RPMI7951 (cell line): ENCODE results near the gene GASK1B. TPM values are rescaled to one million over a fixed set of nuclear protein-coding genes. Genes with fewer than 3 reads are reported as not detected.

Experiments
- DNase-seq: peaks from one replicate; pipeline ENCODE4 v3.0.0-alpha.2; 2012; ENCODE audit warnings: low read depth
- total RNA-seq: library from RNA; depleted of rRNA; stranded (reverse); fragments of >200 nt; shearing (Covaris generic); gene quantifications from 2 replicates; pipeline ENCODE4 v1.2.3, GENCODE V29; 2014

The GASK1B gene
- total RNA-seq, 1 experiment from 2014 or later, result 1.2 TPM

DNA sequence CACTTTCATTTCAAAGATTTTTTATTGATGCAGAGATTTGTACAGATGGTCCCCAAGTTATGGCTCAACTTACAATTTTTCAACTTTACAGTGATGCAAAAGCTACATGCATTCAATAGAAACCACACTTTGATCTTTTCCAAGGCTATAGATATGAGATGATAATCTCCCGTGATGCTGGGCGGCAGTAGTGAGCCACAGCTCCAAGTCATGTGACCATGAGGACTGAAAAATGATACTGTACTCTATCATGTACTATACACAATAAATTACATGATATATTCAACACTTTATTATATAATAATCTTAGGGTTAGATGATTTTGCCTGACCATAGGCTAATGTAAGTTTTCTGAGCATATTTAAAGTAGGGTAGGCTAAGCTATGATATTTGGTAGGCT is 14.0 kb upstream of the GASK1B start:
- DNase-seq, result no peak

GRCh38 chr4:158182736-158183135 is 9.9 kb upstream of the GASK1B start:
- peak; percentile 84 for DNase-seq

GRCh38 chr4:158181906-158182305 is 9.1 kb upstream of the GASK1B start:
- DNase-seq, result peak; percentile 58

DNA sequence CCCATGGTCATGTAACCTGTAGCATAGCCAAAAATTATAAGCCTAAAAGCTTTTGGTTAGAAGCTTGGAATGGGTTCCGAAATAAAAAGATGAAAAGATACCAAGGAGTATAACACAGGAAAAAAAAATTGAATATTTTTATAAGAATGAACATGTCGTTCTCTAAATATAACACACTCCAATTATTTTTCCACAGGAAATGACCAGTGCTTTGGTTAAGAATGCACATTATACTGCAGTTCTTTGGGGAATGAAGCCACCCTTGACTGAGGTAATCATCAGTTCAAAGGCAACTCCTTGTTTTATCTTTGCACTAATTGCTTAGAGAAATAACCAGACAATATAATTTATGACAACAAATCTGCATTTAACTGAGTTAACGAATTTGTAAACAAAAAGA is 6.6 kb upstream of the GASK1B start:
- DNase-seq, result no peak

DNA sequence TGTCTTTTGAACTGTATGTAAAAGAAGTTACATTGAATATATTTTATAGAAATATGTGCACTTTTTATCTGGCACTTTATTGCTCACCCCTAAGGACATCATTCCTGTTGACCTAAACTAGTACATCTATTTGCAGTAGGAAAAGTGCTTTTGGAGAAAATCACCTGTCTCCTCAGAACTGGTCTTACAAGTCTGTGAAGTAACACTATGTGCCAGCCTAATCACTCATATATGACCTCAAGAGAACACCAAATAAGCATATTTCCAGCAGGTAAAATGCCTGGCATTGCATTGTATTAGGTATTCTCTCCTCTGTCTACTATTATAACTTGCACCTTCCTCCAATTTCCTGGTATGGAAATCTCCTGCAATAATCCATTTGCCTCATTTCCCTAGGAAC is 4.0 kb upstream of the GASK1B start:
- no peak for DNase-seq

DNA sequence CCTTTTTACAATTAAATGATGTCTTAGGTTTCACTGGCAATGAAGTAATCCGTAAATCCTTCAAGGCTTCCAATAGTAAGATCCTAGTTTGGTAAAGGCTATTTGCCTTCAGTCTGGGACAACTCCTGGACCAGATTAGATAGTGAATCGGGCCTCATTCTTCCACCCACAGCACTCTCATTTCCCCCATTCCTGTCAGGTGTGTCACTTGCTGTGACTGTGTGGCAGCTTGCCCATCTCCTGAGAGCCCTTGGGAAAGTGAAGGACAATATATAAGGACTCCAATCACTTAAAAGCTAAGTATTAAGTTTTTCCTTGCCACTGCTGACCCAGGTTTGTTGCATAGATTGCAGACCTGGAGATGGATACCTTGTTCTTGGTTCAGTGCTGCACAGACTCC is 3.3 kb upstream of the GASK1B start:
- DNase-seq, result peak; percentile 16

DNA sequence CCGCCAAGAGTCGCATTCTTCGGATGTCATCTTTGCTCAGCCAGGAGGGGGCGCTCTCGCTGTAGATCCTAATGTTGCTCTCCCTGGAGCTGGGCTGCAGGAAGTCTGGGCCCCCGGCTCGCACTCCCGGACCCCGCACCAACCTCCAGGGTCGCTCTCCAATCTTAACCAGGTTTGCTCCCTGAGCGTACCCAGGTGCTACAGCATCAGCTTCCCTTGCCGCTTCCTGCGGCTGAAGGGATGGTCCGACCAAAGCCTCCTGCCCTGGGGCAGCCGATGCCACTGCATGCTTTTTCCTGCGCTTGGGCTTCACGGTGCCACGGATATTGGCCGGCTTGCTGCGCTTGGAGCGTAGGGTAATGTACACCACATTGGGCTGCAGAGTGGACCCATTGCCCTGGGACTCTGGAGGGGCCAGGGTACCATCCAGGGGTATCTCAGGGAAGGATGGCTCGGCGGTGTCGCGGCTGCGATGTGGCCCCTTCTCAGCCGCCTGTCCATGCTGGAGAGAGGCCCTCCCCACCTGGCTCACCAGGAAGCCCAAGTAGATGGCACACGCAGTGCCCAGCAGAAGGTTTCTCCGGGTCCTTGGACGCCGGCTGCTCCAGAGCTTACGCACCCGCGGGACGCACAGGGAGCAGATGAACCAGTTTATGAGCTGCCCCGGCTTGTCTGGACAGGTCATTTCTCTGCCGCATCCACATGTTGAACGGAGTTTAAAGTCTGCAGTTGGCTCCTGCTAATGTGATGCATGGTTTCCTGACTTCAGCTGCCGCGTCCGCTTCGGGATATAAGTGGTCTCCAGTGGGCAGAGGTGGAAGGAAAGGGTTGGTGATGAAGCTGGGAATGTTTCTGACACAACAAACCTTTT is 1.9 kb downstream of the GASK1B start:
- DNase-seq, result peak; percentile 15

GRCh38 chr4:158169931-158170690 is 2.7 kb downstream of the GASK1B start:
- DNase-seq, result peak; percentile 20

GRCh38 chr4:158169506-158169905 is 3.3 kb downstream of the GASK1B start:
- peak; percentile 15 for DNase-seq

- DNase-seq, result no peak
Measured at GRCh38 chr4:158168606-158169005, 4.2 kb downstream of the GASK1B start.

DNA sequence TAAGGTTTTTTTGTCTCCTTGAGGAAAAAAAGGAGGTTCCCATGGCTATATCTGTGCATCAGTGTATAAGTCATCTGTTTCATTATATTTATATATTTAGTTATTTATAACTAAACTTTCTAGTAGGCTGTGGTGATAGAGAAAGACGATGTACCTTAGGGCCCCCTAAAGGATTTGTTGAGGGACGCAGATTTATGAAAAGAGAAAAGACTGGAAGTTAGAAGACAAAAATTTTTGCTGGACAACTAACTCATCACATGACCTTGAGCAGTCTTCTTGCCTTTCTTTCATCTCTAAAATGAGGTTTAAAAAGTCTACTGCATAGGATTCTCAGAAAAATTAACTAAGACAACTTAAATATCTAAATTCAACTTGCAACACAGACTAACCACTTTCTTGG is 6.1 kb downstream of the GASK1B start:
- no peak for DNase-seq

GRCh38 chr4:158164768-158165213 is 8.0 kb downstream of the GASK1B start:
- DNase-seq, result no peak

GRCh38 chr4:158163941-158164767 is 8.7 kb downstream of the GASK1B start:
- peak; percentile 26 for DNase-seq

DNA sequence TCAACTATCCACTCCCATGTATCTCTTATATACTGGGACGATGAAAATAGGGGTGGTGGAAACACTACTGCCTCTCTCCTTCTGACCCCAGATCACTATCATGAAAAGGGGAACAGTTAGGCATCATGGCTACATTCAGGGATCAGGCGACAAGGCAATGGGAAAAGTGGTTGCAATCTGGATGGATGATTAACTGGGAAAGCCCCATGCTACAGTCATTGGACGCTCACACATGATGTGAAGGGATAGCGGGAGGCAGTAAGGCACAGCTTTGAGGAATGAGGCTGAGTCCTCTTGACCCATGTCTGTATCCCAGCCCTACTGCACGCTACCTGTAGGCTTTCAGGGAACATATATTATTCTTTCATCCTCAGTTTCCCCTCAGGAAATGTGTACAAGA is 10.2 kb downstream of the GASK1B start:
- peak; percentile 37 for DNase-seq

DNA sequence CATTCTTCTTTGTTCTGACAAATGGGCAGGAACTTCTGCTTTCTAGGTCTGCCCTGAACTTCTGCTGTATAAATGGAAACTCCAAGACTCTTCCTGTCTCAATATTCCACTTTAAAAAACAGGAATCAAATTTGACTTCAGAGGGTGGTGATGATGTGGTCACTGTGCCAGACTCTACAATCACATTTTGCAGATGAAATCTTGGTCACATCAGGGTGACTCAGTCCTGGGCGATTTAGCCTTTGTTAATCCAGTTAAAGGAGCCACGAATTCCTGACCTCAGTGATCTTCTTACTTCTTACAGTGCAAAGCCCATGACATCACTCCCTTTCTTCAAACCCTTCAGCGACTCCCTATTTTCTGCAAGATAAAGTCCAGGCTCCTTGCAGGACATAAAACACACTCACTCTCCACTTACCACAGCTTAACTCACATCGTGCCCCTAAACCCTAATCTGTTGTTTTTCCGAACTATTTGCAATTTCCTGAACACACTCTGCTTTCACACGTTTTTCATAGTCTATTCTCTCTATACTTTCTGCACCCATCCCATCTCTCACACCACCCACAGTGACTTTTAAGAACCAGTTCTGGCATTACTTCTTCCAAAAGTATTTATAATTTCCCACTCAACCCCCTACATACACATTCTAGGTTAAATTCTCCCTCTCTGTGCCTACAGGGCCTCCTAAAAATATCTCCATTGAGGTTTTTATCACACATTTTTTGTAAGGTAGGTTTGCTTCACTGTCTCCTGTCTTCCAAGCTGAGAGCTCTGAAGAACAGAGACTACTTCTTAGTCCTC is 11.1 kb downstream of the GASK1B start:
- peak; percentile 89 for DNase-seq

GRCh38 chr4:158159718-158160094 is 13.1 kb downstream of the GASK1B start:
- DNase-seq, result peak; percentile 3

- DNase-seq, result peak; percentile 64
Measured at GRCh38 chr4:158159054-158159717, 13.6 kb downstream of the GASK1B start.

GRCh38 chr4:158157412-158157811 is 15.4 kb downstream of the GASK1B start:
- DNase-seq, result no peak

DNA sequence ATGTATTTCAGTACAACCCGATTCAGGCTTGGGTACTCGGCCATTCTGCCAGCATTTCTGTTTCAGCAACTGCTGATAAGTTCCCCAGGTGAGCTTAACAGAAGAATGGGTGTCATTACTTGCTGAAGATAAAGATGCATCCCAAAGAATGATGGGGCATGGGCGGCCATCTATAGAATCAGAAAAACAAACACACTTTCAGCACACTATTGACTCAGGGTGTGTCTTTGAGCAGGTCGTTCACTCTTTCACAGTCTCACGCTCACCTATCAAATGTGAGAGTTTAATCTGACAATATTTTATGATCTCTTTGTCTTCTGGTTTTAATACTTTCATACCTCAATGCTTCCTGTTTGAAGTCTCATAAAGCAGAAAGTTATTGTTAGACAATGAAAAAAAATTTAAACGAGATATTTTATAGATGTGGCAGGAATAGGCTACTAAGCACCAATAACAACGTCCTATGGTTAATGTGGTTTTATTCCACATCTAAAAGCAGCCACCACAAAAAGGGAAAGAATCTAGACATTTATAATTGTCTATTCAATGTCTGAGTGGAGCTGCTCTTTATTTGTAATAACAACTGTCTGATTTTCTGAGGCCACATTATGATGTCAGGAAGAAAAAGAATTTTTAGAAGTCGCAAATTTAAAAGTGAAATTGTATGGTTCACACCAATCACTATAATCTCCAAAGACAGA is 17.0 kb downstream of the GASK1B start:
- DNase-seq, result peak; percentile 11

GRCh38 chr4:158147151-158147550 is 25.7 kb downstream of the GASK1B start:
- no peak for DNase-seq
